ENCODE measurements around the gene ZNFX1.

The ZNFX1 gene

DNA sequence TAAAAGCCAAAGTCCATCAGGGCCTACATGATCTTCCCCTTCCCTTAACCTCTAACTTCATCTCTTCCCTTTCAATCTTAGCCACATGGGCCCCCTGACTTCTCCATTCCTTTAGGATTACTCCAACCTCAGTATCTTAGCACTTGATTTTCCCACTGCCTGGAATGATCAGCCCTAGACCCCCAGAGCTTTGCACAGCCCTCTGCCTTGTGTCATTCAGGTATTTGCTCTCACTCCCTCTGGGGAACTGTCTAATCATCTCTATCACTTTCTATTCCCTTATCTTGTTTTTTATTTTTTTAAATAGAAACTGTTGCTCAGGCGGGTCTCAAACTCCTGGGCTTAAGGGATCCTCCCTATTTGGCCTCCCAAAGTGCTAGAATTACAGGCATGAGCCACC is 13.3 kb upstream of the ZNFX1 start:
- DNase-seq: no peak

DNA sequence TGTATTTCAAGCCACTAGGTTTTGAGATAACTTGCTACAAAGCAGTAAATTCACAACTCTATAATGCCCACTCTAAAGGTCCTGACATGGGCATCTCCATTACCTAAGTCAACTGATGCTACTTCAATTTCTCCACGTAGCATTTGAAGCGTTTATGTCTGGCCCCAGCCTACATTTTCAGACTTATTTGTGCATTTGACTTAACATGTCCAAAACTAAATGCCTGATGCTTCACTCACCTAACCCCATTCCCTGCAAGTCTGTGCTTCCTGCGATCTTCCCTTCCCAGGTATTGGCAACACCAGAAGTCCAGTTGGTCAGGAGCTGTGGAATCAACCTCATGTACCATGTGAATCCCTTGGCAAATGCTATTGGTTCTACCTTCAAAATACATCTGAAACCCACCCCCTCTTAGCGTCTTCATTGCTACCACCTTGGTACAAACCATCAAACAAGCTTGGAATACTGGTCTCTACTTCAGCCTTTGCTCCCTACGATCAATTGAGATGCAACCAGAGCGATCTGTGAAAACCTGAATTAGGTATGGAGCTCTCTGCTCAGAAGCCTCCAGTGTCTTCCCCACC is 12.8 kb upstream of the ZNFX1 start:
- DNase-seq: no peak

DNA sequence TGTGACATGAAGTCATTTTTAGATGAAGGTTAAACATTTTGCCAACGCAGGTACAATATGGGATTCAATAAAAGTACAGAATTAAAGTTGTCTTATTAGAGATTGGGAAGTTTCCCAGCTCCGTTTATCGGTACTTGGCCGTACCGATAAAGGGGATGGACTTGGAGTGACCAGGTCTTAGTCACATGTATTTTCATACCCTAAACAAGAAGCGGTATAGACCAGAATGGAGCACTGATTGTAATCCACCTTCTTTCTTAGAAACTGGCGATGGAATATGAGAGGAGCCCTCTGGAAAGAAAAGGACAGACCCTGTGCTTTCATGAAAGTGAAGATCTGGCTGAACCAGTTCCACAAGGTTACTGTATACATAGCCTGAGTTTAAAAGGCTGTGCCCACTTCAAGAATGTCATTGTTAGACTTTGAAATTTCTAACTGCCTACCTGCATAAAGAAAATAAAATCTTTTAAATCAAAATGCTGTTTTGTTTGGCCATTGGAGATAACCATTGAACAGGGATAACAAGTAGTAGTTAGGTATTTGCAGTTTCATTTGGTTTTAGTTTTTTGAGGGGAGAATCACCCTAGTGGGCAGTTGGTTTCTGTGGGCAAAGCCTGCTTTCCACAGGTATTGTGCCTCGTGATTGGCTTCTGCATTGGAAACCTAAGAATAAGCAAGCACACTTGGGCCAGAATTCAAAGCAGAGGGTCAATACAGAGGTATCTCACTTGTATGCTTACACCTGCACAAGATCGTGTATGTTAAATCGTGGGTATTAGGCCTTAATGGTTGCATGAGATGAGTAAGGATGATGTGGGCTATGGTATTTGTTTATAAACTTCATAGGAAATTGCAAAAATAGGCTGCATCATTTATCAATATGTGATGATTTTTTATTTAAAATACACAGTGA is 11.2 kb upstream of the ZNFX1 start:
- DNase-seq: no peak

DNA sequence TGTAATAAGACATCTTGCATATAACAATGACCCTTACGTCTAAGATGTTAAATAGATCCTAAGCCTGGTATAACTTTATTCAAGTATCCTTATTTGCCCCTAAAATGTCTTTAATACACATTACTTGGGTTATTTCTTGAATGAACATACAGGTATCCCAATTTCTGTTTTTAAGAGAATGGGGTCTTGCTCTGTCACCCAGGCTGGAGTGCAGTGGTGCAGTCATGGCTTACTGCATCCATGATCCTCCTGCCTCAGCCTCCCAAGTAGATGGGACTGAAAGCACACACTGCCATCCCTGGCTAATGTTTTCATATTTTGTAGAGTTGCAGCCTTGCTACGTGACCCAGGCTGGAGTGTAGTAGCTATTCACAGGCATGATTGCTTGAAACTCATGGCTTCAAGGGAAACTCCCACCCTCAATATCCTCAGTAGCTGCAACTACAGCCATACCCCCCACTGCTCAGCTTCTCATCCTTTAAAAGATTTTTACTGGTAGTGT is 10.4 kb upstream of the ZNFX1 start:
- DNase-seq: no peak

DNA sequence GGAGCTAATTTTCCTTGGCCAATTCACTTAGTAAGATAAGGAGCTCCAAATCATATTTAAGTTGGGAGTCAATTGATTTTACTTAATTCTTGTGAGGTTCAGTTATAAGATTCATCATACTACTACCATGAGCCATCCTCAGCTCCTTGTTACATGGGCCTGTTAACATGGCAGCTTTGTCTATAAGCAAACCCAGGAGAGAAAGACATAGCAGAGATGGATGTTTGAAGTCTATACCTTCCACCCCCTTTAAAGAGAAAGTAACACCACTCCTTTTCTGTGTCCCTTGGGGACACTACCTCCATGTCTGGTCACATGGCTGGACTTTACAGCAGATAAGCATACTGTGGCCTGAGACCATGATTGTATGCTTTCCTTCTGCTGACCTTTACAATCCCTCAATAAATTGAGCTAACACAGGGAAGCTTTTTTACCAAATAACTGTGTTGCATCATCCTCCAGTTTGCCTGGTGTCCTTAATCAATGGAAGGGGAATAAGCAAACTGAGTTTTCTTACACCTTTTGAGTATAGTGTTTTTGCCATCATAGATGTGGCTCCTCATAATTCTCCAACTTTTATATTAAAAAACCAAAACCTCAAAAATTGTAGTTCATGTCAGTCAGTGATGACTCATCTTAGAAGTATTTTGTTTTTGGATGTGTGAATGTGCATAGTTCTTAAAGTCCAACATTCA is 9.8 kb upstream of the ZNFX1 start:
- DNase-seq: no peak

DNA sequence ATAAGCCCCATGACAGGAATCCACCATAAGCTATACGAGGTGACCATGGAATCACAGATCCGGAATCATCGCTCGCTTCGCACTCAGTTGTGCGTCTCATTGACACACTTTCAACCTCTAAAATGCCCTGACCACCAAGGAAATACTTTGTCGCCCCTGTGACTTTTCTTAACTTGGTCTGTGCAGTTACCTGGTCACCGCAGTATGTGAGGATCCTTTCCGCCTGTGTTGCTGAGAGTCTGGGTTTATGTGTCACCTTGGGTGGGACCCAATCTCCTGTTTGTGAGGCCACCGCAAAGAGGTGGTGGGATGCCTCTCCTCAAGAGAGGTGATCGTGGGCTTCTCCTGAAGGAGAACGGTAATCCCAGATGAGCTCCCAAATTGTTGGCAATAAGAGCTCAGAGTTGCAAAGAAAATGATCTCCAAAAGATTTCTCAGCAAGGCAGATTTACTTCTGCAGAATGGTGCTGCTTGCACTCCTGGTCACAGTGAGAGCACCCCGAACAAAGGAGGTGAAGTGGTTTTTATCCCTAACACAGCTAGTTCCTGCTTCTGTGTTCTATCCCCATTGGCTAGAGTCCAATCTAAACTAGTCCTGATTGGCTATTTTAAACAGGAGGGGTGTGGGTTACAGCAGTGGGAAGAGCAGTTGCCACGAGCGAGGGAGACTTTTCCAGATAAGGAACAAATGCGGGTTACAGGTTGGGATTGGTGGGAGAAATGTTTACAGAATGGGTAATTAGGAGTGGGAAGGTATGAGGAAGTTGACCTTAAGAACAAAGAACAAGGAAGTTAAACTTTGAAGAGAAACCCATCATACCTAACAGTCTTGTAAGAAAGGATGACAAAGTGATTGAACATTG is 9.1 kb upstream of the ZNFX1 start:
- no peak for DNase-seq

DNA sequence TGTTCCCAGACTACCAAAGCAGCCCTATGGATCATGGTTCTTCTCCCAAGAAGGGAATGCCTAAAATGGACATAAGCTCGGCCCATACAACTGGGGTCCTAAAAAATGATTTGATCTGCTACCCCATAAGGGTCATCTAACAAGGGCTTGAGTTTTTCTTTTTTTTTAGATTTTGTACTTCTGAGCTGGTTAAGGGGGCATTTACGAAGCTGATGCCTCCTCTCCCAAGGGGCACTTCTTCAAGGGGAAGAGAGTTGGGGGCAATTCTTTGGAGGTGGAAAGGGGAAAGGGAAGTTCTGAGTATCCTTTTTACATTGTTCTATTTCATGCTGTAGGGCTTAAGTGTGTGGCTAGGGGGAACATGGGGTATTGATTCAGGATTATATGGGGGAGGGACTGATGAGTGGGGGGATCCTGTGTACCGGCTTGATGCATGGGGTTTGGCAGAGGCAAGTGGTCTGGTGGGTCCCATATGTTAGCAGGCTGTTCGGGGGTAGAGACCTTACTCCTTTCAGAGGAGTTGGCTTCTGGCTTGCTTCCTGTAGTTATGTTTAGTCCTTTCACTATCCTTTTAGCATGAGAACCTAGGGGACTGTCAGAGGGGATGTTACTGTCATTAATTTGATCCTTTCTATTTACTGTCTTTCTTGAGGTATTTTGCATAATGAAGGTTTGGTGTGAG is 8.1 kb upstream of the ZNFX1 start:
- no peak for DNase-seq

DNA sequence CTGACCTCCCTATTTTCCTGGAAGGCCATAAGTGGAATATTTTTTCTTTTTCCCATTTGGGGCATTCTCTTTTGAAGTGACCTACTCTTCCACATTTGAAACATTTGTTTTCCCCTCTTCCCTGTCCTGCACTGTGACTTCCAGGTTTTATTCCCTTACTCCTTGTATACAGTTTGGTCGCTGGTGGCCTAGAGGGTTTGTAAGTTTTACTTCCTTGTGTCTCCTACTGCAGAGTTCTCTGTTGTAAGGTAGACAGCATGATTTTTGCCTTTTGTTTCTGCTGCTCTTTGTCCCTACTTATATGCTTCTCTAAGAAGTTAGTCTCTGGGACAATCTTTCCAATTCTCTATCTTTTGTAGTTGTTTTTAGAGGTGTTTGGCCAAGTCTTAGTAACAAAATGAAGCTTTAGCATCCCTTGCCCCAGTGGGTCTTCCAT is 7.4 kb upstream of the ZNFX1 start:
- no peak for DNase-seq

DNA sequence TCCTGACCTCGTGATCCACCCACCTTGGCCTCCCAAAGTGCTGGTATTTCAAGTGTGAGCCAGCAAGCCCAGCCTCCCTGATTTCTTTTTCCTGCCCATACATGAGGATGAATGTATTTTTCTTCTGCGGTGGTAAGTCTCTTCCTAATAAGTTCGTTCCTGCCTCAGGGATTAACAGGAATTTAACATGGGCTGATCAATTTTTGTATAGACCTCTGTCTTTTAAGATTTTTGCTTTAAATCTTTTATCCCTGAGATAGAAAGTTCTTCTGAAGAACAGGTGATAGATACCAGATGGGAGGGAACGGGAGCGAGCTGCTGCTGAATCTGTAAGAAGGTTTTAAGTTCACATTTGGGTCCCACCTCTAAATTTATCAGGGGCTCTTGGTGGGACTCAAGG is 7.0 kb upstream of the ZNFX1 start:
- DNase-seq: no peak

DNA sequence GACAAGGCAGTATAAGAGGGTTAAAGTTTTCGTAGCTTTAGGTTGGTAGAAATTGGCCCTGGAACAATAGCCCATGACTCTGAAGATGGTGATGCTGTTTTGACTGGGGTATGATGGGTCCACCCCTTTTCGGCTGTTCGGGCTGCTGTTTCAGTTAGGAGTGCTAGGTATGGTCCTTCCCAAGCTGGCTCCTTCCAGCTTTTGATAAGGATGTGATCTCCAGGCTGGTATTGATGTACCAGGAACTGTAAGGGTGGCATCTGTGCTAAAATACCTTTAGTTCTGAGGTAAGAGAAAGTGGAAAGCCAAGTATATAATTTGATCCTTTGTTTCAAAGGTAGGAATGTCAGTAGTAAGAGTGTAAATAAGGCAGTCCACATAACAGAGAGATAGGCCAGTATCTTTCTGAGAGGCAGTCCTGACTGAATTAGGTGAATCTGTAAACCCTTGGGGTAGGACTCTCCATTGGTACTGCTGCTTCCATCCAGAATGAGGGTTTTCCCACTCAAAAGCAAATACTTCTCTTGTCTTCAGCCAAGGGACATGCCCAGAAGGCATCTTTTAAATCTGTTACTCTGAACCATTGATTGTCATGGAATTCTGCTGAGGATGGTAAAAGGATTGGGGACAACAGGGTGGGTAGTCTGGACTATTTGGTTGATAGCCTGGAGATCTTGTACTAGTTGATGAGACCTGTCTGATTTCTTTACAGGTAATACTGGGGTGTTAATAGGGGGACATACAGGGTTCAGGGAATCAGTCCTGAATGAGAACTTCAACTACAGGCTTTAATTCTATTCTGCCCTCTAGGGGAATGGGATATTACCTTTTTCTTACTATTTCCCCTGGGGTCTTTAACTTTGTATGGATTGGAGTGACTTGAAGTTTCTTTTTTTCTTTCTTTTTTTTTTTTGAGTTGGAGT is 6.1 kb upstream of the ZNFX1 start:
- DNase-seq: no peak

DNA sequence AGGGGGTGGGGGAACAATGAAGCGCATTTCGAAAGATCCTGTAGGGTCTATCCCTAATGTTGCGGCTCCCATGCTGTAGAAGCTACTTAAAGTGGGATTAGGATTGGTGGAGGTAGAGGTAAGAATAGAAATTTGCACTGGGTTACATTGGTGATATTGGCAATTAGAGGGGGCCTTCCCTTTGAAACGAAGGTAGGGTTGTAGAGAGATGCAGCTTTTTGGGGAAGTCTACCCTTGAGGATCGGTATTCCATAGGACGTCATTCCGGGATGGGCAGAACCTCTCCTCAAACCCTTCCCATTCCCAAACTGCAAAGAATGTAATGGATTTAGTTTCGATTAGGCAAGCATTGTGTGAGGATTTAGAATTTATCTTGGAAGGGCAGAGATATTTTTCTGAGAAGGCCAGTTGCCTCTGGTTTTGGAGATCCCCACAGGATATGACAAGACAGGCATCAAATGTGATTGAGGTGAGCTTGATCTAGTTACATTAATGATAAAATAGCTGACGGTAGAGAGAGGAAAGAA is 5.4 kb upstream of the ZNFX1 start:
- no peak for DNase-seq

DNA sequence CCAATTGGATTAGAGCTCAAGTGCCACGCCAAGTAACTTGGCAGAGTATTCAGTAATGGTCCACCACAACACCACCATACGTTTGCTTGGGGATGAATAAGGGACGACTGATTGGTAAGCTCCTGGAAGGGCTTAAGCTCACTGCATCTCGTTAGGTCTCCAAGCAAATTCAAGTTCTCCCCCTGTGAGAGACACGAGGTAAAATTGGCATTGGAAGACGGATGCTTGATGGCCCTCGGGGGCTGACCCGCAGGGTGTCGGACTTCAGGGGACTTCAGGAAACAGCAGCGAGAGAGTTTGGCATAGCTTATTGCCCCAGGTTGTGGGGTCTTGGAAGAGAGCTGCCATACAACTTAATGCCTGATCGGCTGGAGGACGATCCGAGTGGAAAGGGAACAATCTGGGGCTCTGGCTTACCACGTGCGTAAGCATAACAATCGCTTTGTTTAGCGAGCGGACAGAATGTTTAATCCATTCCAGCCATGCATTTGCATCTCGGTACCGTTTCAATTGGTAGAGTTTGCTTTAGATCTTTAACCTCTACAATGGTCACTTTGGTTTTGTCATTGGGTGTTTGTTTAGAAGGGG is 4.8 kb upstream of the ZNFX1 start:
- DNase-seq: no peak

DNA sequence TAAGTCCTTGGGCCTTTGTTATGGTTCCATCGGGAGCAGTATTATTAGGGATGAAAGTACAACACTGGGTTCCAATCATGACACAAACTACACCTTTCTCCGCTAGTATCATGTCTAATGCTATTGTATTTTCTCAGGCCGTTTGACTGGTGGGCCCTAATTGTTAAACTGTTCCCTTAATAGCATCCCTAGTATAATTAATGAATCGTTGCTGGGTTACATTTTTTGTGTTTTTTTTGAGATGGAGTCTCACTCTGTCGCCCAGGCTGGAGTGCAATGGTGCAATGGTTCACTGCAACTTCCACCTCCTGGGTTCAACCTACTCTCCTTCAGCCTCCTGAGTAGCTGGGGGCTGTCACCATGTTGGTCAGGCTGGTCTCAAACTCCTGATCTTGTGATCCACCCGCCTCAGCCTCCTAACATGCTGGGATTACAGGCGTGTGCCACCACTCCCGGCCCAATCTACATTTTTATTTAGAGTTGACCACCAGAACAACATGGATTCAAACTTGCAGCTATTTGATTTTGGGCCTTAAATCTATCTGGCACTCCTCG is 4.1 kb upstream of the ZNFX1 start:
- no peak for DNase-seq

DNA sequence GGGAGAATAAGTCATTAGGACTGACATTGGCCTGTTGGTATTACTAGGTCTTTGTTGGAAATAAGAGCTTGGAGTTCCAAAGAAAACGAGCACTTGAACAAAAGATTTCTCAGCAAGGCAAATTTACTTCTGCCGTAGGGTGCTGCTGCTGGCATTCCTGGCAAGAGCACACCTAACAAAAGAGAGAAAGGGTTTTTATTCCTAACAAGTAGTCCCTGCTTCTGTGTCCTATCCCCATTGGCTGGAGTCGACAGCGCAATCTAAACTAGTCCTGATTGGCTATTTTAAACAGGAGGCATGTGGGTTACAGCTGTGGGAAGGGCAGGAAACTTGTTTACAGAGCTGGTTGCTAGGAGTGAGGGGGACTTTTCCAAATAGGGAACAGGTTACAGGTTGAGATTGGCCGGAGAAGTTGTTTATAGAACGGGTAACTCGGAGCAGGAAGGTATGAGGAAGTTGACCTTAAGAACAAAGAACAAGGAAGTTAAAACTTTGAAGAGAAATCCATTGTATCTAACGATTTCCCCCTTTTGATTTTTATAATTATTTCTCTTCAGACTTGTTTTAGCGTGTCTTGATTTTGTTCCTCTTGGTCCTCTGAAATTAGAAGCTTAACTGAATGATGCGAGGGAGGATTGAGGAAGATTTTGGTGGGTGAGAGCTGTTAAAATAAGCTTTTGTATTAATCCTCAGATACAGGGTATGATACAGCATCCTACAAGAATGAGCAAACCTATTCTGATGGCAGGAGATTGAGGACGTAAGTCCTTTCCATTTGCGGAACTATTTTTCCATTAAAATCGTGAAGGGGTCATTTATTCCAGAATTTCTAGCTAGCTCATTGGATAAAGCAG is 3.4 kb upstream of the ZNFX1 start:
- DNase-seq: no peak

DNA sequence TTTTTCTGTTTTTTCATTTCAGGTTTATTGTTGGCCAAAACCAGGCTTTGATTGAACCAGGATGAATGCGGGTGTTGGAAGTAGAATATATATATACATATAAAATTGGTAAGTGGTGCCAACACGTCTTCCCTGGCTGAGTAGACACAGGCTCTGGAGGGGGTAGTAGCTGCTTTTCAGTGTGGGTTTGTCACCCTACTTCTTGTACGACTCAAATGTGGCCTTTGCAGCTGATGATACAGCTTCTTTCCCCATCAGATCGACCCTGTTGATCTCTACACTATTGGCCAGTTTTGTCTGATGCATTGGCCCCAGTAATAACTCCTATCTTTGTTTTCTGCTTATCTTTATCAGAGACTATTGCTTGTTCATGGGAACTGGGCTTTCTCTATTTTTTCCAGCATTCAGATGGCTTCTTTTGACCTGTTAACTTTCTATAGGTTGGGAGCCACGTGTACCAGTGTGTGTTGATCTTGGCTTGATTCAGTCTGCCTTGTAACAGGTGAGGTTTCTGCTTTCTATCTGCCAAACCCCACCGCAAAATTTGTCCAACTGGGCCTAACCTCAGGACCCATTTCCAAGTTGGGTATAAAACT is 2.7 kb upstream of the ZNFX1 start:
- no peak for DNase-seq

DNA sequence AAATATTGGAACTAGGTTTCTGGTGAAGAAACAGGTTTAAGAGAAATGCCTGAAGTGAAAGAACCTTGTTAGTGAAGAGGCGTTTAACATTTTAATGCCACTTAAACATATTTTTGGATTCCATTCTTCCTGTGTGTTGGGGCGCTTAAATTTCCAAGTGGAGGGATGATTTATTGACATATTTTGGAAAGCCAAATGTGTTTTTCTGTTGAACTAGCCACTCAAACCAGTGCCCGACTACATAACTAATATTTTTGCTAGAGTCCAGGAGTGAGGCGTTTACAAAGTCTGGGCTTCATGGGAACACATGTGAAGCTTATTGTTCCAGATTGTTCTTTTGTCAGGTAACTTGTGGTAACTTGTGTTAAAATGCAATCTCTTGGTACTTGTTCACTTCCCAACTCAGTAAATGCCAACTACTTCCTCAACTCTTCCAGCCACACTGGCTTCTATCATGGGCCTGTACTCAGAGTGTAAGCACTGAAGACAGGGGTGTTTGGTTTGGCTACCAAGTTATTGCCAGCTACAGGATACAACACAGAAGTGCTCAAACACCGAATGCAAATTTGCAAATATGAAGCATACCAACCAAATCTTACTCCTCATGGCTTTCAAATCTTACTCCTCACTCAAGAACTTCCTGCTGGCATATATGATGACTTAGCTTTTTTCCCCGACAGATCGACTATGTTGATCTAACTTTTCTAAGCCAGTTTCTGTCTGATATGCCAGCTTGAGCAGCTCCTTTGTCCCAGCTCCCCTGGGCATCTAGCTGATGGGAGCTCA is 2.0 kb upstream of the ZNFX1 start:
- DNase-seq: no peak

DNA sequence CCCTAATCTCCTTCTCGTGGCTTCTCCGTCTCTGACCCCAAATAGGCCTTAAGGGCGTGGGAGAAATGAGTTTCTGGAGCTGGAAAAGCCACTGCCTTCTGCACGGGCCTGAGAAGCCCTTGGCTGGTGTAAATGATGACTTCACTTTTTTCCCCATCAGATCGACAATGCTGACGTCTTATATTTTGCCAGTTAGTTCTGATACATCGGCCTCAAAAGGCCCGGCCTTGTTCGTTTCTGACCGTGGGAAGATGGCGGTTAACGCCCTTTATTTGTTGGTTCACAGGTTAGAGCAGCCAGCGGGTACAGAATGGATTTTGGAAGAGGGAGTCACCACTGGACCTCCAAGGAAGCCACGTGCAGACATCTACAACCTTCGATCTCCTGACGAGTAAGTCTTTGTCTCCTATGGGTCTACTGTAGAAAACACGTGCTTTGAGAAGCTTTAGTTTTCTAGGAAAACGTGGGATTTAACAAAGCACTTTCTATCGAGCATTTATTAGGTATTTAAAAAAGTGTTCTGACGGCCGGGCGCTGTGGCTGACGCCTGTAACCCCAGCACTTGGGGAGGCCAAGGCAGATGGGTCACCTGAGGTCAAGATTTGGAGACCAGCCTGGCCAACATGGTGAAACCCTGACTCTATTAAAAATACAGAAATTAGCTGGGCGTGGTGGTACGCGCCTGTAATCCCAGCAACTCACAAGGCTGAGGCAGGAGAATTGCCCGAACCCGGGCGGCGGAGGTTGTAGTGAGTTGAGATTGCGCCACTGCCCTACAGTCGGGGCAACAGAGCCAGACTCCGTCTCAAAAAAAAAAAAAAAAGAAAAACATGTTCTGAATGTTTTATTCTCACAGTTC is 1.2 kb upstream of the ZNFX1 start:
- no peak for DNase-seq

Measured in NCI-H1105 (cell line).